Osteocyte (in vitro differentiated cells): ENCODE measurements around the gene CCM2. TPM values are rescaled to one million over a fixed set of nuclear protein-coding genes. Genes with fewer than 3 reads are reported as not detected.

Source experiments
- DNase-seq: peaks from one replicate; pipeline ENCODE4 v3.0.0; 2021; ENCODE audit warnings: mixed read lengths; ENCODE audit not compliant: unreplicated experiment; ENCODE audit errors: extremely low spot score
- H3K27ac Mint-ChIP-seq: one replicate; pipeline ENCODE4 v1.8.0; 2021; ENCODE audit warnings: mild to moderate bottlenecking, mixed read lengths; ENCODE audit not compliant: unreplicated experiment
- H3K27me3 Mint-ChIP-seq: one replicate; pipeline ENCODE4 v1.8.0; 2021; ENCODE audit warnings: mixed read lengths; ENCODE audit not compliant: unreplicated experiment
- H3K36me3 Mint-ChIP-seq: one replicate; pipeline ENCODE4 v1.8.0; 2021; ENCODE audit warnings: mixed read lengths; ENCODE audit not compliant: unreplicated experiment
- H3K4me1 Mint-ChIP-seq: one replicate; pipeline ENCODE4 v1.8.0; 2021; ENCODE audit warnings: mixed read lengths; ENCODE audit not compliant: unreplicated experiment
- H3K4me3 Mint-ChIP-seq: one replicate; pipeline ENCODE4 v1.8.0; 2021; ENCODE audit warnings: mild to moderate bottlenecking, moderate library complexity, mixed read lengths; ENCODE audit not compliant: unreplicated experiment
- H3K9me3 Mint-ChIP-seq: one replicate; pipeline ENCODE4 v1.8.0; 2021; ENCODE audit warnings: mixed read lengths; ENCODE audit not compliant: unreplicated experiment
- total RNA-seq: library from RNA; stranded (reverse); gene quantifications from 2 replicates; pipeline ENCODE4 v1.2.1, GENCODE V29; 2021
- TF ChIP-seq, protein P1 (sequence below): fragments of 200-600 bp; sonication (generic); IDR thresholded peaks from 2 replicates; pipeline ENCODE4 v1.5.0; 2021; ENCODE audit warnings: antibody characterized with exemption, mild to moderate bottlenecking, moderate library complexity

Gene CCM2
- total RNA-seq, 1 donor from 2014 or later, result 42.3 TPM

DNA sequence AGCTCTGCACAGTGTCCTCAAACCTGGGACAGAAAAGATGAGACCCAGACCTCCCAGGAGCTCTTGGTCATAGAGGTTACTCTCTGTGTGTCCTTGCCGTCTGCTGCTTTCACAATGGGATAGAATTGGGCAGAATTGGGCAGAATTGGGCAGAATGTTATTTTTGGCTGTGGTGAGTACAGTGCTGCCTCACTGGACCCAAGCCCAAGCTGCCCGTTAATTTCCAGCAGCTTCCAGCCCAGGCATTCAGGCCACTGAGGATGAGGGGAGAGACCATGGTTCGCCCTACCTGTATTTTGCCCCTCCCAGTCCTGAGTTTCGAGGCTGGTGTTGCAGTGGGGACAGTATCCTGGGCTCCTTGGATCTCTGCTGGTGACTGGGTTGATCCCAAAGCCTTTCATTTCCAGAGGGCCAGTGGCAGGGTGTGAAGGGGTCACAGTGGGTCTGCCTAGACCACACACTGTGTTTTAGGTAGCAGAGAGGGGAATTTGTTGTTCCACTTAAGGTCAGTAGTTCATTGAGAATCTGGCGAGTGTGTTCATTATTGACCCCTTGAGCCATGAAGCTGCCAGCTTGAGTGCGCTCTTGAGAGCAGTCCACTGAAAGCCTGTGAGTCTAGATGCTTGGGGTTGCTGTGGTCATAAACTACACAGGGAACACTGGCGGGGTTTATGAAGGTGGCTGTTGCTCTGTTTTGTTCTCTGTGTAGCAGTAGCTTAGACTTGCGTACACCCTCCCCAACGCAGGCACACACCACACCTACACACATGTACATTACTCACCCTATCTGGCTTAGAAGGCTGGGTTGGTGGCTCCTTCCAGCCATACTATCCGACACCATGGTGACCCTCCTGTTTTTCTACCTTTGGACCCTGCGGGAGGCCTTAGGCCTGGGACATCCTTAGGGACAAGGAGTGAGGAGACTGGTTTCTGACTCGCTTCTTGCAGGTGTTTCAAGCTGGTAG is 65.3 kb downstream of the CCM2 start:
- no peak overlapping the region for H3K27ac Mint-ChIP-seq
- no peaks in the 10 kb centered on the region for H3K4me1 Mint-ChIP-seq
- no peak for DNase-seq
- H3K4me3 Mint-ChIP-seq, result no peak overlapping the region
- TF ChIP-seq, protein P1, sequence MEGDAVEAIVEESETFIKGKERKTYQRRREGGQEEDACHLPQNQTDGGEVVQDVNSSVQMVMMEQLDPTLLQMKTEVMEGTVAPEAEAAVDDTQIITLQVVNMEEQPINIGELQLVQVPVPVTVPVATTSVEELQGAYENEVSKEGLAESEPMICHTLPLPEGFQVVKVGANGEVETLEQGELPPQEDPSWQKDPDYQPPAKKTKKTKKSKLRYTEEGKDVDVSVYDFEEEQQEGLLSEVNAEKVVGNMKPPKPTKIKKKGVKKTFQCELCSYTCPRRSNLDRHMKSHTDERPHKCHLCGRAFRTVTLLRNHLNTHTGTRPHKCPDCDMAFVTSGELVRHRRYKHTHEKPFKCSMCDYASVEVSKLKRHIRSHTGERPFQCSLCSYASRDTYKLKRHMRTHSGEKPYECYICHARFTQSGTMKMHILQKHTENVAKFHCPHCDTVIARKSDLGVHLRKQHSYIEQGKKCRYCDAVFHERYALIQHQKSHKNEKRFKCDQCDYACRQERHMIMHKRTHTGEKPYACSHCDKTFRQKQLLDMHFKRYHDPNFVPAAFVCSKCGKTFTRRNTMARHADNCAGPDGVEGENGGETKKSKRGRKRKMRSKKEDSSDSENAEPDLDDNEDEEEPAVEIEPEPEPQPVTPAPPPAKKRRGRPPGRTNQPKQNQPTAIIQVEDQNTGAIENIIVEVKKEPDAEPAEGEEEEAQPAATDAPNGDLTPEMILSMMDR, result no peak
- H3K36me3 Mint-ChIP-seq, result peaks cover 23% of the 10 kb centered on the region
- H3K27me3 Mint-ChIP-seq, result no peaks in the 10 kb centered on the region
- no peaks in the 10 kb centered on the region for H3K9me3 Mint-ChIP-seq

DNA sequence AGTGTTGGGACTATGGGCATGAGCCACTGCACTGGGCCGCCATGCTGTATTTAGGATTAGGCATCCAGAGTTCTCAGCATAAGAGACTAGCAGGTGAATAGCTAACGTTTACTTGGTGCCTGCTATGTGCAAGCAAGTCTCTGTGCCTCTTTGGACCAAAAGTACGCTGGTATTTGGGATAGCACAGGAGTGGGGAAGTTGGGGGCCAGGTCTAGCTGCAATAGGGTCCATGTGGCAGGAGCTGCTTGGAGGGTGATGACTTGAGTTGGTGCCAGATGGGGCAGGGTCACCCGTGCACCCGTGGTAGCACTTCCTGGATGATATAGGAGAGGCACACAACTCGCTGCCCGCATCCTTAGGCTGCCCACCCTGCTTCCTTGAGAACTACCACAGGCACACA is 66.4 kb downstream of the CCM2 start:
- H3K27me3 Mint-ChIP-seq, result no peaks in the 10 kb centered on the region
- TF ChIP-seq, protein P1, result no peak
- no peaks in the 10 kb centered on the region for H3K9me3 Mint-ChIP-seq
- H3K36me3 Mint-ChIP-seq, result peaks cover 23% of the 10 kb centered on the region
- H3K4me3 Mint-ChIP-seq, result no peak overlapping the region
- no peaks in the 10 kb centered on the region for H3K4me1 Mint-ChIP-seq
- no peak for DNase-seq
- no peak overlapping the region for H3K27ac Mint-ChIP-seq

DNA sequence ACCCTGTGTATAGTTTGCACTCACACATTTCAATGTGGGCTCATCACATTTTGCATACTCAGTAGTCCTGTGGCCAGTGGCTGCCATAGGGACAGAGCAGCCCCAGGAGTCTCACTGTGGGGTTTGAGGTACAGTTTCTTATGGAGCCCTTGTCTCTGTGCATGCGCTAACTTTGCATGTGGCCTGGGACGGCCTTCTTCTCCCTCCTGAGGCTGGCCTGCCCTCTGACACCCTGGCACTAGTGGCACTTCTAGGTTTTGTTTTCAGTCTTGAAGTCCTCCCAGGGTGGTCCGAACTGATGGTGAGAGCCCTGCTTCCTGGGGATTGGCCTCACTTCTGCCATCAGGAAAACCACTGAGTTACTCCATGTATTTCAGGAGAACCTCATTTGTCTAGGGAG is 67.6 kb downstream of the CCM2 start:
- H3K9me3 Mint-ChIP-seq, result no peaks in the 10 kb centered on the region
- no peak overlapping the region for H3K4me3 Mint-ChIP-seq
- no peak for DNase-seq
- TF ChIP-seq, protein P1, result no peak
- peaks cover 23% of the 10 kb centered on the region for H3K36me3 Mint-ChIP-seq
- H3K27me3 Mint-ChIP-seq, result no peaks in the 10 kb centered on the region
- H3K27ac Mint-ChIP-seq, result no peak overlapping the region
- H3K4me1 Mint-ChIP-seq, result peaks cover 10% of the 10 kb centered on the region

DNA sequence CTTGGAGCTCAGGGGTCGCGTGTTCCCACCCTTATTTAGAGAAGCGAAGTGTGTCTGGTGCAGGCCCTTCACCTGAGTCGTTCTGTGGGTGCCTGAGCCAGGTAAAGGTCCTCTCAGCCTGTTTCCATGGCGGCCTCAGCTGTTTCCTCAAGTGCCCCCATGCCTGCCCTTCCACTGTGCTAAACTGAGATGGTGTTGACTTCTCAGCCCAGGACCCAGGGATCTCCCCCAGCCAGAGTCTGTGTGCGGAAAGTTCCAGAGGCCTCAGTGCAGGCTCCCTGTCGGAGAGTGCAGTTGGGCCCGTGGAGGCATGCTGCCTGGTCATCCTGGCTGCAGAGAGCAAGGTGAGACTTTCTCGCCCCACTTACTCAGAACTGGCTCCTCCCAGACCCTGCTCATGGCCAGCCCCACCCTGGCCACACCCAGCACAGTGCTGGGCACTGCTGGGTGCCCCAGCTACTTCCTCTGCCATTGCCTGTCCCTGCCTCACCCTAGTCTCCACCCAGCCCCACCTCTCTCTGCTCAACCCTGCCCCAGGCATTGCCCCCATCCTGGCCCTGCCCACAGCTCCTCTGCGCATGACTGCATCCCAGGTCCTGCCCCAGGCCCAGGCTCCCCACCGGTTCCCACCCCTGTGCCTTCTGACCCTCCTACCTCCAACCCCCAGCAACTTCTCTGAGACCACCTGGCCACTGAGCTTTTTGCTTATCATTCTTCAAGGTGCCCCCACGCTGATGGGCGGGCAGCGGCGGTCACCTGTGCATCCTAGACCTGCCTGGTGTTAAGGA is 68.4 kb downstream of the CCM2 start:
- Mint-ChIP-seq H3K9me3 (no peaks in the 10 kb centered on the region), H3K36me3 (peaks cover 28% of the 10 kb centered on the region), H3K4me1 (peaks cover 19% of the 10 kb centered on the region), H3K27ac (no peak overlapping the region), H3K27me3 (no peaks in the 10 kb centered on the region), H3K4me3 (no peak overlapping the region)
- DNase-seq, result no peak
- TF ChIP-seq, protein P1, result no peak
